Left renal cortex interstitium (tissue), 4 donors: ENCODE data around the gene ABHD4. TPM values are rescaled to one million over a fixed set of nuclear protein-coding genes. Genes with fewer than 3 reads are reported as not detected.
"Not testable (repeated sequence)": the region's sequence is repeated elsewhere in the genome, so short reads cannot be mapped to it uniquely, and the experiment has no call there.

Experiments used
- DNase-seq, 4 donors: peaks; one replicate each; pipeline ENCODE4 v3.0.0-alpha.2; 2013; ENCODE audit warnings: low read depth in 4 of 4, low spot score in 2 of 4, missing footprints in 1 of 4
- polyA plus RNA-seq, 4 donors: library from polyadenylated mRNA; unstranded; fragments of 120-200 nt; gene quantifications; one replicate each; pipeline ENCODE4 v1.2.1, GENCODE V29; 2013; ENCODE audit not compliant: insufficient read length in 4 of 4

ABHD4 gene, protein sequence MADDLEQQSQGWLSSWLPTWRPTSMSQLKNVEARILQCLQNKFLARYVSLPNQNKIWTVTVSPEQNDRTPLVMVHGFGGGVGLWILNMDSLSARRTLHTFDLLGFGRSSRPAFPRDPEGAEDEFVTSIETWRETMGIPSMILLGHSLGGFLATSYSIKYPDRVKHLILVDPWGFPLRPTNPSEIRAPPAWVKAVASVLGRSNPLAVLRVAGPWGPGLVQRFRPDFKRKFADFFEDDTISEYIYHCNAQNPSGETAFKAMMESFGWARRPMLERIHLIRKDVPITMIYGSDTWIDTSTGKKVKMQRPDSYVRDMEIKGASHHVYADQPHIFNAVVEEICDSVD
- polyA plus RNA-seq = 10 to 100 TPM; 40.7 to 57.2 (median 50.8) TPM

DNA sequence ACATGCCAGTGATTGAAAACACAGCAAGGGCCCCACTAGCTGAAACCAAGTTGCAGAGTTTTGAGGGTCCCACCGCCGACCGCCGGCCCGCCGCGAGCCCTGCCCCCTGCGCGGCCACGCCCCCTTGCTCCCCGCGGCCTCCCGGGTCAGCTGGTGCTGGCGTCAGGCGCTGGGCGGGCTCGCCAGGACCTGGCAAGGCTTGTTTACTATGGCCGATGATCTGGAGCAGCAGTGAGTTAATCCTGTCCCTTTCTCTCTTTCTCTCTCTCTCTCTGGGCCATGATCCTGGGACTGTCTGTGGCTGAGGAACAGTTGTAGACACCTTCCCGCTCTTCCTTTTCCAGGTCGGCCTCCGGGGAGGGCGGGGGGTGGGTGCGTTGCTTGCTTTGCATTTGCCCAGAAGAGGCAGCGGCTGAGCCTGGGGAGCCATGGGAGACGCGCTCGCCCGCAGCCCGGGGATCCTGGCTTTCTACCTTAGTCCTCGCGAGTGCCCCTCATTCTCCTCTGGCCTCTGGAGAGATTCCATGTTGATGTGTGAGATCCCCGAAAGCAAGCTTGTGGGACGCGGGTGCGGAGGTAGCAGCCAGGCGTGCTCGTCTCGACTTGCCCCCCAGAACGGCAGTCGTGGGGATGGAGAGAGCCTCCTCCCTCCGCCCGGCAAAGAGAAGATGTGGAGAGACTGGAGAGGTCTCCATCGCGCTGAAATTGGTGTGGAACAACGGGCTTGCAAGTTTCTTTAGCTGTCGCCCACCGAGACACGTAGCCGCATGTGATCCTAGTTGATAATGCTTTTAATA lies at the start of gene ABHD4:
ABHD4 (plus strand) TSS at position 202 of the 797 bp plus-strand sequence; CDS start at position 209, 7 bp downstream.
- DNase-seq = peak; percentile 60 to 71 (median 70)

GRCh38 chr14:22549324-22549962 lies 48.7 kb upstream of the ABHD4 start:
- no peak for DNase-seq

- peak in 2 of 4 donors; percentile 44 to 46 for DNase-seq
Measured at GRCh38 chr14:22549981-22550673, 48.0 kb upstream of the ABHD4 start.

GRCh38 chr14:22551605-22551997 lies 46.5 kb upstream of the ABHD4 start:
- no peak for DNase-seq

DNA sequence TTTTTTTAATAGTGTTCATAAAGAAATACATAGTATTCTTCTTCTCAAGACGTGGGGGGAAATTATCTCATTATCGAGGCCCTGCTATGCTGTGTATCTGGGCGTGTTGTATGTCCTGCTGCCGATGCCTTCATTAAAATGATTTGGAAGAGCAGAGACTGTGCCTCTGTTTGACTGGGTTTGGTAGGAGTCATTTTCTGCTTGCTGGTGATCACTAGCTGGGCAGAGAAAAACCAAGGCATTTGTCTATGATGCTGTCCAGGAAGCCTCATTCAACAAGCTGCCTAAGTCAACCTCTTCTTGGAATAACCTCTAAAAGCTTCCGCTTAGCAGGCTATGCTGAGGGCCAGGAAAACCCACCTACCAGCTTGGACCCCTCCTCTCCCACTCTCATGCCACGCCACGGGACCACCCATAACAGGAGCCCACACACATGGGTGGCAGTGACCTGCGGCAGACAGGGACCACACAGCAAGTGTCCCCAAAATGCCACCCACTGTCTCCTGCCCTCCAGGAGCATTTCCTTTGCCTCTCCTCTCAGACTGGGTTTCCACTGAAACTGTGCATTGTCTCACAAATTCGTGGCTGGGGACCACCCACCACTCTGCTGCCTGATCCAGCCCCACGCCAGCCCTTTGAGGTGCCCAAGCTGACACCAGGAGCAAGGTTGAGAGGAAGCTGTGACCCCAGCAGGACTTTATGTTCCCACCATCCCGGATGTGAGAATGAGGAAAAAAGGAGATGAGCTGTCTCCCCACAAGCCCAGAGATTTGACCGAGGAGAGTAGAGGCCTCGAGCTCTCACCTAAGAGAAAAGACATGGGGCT lies 45.9 kb upstream of the ABHD4 start:
- no peak for DNase-seq

DNA sequence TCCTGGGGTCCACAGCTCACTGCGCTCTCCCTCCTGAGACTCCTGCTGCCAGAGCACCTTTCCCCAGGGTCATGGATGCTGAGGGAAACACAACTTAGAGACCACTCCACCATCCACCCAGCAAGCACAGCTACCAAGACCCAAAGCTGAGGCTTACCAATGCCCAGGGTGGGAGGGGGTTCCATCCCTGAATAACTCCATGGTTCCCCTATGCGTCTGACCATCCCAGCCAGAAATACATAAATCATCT lies 45.3 kb upstream of the ABHD4 start:
- DNase-seq = no peak

GRCh38 chr14:22553445-22553844 lies 44.7 kb upstream of the ABHD4 start:
- no peak for DNase-seq

DNA sequence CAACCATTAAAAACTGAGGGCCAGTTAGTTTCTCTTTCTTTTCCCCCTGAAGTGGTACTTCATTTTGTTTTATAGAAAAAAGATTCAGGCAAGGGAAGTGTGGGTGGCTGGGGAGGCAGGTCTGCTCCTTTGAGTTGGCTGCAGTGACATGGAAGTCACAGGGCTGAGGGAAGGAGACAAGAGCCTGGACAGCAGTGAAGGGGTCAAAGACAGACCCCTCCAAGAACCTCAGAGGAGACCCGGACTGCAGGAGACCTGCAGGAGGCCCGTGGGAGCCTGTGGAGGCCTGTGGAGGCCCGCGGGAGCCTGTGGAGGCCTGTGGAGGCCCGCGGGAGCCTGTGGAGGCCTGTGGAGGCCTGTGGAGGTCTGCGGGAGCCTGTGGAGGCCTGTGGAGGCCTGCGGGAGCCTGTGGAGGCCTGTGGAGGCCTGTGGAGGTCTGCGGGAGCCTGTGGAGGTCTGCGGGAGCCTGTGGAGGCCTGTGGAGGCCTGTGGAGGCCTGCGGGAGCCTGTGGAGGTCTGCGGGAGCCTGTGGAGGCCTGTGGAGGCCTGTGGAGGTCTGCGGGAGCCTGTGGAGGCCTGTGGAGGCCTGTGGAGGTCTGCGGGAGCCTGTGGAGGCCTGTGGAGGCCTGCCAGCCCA lies 44.1 kb upstream of the ABHD4 start:
- not testable (repeated sequence) for DNase-seq

- no peak for DNase-seq
Measured at GRCh38 chr14:22554498-22555383, 43.4 kb upstream of the ABHD4 start.

DNA sequence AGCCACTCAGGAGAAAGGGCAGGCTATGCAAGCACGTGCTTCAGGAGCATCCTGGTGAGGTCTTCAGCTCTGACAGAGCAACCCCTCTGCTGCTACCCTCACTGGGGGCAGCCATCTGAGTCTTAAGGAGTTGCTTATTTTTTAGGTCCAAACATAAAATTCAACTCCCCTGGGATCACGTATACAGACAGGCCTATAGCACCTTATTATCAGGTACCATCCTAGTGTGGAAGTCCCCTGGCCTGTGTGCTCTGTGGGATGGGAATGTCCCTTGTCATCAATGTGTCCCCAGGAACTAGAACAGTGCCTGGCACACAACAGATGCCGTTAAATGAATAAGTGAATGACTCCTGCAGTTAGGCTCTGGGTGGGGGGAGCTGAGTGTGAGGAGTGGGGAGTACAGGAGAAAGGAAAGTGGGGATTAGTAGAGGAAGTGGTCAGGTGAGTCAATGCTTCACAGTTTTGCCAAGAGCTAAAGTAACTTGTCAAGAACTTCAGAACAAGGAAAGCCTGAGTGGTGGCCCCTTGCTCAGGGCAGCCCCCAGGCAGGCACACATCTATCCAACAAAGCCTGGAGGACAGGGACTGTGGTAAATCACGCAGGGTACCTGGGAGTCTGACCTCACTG lies 42.6 kb upstream of the ABHD4 start:
- DNase-seq = no peak

- DNase-seq = no peak
Measured at GRCh38 chr14:22556021-22556989, 41.8 kb upstream of the ABHD4 start.

DNA sequence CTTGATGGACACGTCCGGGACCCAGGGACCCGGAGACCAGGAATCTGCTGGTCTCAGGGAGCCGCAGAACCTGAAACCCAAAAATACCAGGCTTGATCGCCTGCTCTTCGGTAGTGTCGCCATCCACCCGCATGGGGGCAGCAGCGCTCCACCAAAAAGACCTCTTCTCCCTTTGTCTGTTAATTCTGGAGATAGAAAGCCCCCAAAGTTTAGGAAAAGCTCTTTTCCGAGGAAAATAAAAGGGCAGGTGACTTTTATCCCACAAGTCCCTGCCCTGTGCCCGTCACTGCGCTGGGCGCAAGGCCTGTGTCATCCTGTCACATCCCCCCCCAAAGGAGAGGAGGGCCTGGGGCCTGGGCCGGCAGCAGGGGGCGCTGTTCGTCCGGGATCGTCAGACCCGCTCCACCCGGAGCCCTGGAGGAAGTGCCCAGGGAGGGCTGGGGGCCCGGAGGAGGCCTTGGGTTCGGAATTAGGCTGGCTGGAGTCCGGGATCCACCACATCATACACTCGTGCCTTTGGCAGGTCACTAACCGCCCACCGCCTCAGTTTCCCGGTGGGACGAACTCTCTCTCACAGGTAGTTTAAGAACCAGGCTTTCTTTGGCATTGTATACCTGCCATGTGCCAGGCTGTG lies 41.0 kb upstream of the ABHD4 start:
- peak in 3 of 4 donors; percentile 63 to 79 (median 64) for DNase-seq

DNA sequence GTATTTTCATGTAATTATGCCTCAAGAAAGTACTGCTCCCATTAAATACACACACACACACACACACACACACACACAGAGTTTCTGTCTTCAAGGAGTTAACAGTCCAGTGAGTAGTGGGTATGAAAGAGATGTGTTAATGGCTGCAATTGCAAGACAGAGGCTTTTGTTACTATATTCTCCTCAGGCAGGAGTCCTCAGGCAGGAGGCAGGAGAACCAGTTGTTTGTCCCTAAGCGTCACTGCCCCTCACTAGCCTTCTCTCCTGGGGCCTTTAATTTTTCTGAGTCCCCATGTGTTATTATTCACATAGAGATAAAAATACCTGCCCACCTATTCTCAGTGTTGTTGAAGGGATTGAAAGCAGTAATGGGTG lies 40.3 kb upstream of the ABHD4 start:
- DNase-seq = no peak

GRCh38 chr14:22558221-22558913 lies 39.7 kb upstream of the ABHD4 start:
- no peak for DNase-seq

GRCh38 chr14:22559041-22559440 lies 39.1 kb upstream of the ABHD4 start:
- DNase-seq = no peak
